MM.1S (cell line): ENCODE results near the gene JPH4.

Experiments used
- DNase-seq: peaks from one replicate; pipeline ENCODE4 v3.0.0-alpha.2; 2015
- H2AFZ ChIP-seq: fragments of 300-600 bp; sonication (generic); 2 replicates; pipeline ENCODE4 v1.6.0; 2016; ENCODE audit warnings: antibody characterized with exemption, low read length
- H3F3A ChIP-seq: fragments of 300-600 bp; sonication (generic); 2 replicates; pipeline ENCODE4 v1.6.1; 2016; ENCODE audit warnings: mild to moderate bottlenecking, antibody characterized with exemption, low read length, moderate library complexity, mixed read lengths; ENCODE audit not compliant: insufficient read depth
- H3K27ac ChIP-seq: fragments of 300-600 bp; sonication (generic); 2 replicates; pipeline ENCODE4 v1.5.1; 2016; ENCODE audit warnings: mild to moderate bottlenecking, low read length
- H3K27me3 ChIP-seq: fragments of 300-600 bp; sonication (generic); replicated peaks from 2 replicates; pipeline ENCODE4 v1.6.0; 2016; ENCODE audit warnings: low read length; ENCODE audit not compliant: insufficient read depth
- H3K36me3 ChIP-seq: fragments of 300-600 bp; sonication (generic); replicated peaks from 2 replicates; pipeline ENCODE4 v1.6.1; 2016; ENCODE audit warnings: mild to moderate bottlenecking, low read length, mixed read lengths; ENCODE audit not compliant: insufficient read depth
- H3K4me1 ChIP-seq: fragments of 300-600 bp; sonication (generic); 2 replicates; pipeline ENCODE4 v1.6.1; 2016; ENCODE audit warnings: low read length, mixed read lengths
- H3K4me2 ChIP-seq: fragments of 300-600 bp; sonication (generic); 2 replicates; pipeline ENCODE4 v1.6.0; 2016; ENCODE audit warnings: low read depth, low read length
- H3K4me3 ChIP-seq: fragments of 300-600 bp; sonication (generic); 2 replicates; pipeline ENCODE4 v1.5.1; 2016; ENCODE audit warnings: low read length, mixed read lengths
- H3K79me2 ChIP-seq: fragments of 300-600 bp; sonication (generic); 2 replicates; pipeline ENCODE4 v1.6.1; 2016; ENCODE audit warnings: mixed run types, low read length, mixed read lengths
- H3K9ac ChIP-seq: fragments of 300-600 bp; sonication (generic); 2 replicates; pipeline ENCODE4 v1.6.1; 2016; ENCODE audit warnings: low read length, mixed read lengths
- H3K9me2 ChIP-seq: fragments of 300-600 bp; sonication (generic); replicated peaks from 2 replicates; pipeline ENCODE4 v1.6.1; 2016; ENCODE audit warnings: mild to moderate bottlenecking, low read length, mixed read lengths; ENCODE audit not compliant: insufficient read depth
- H3K9me3 ChIP-seq: fragments of 300-600 bp; sonication (generic); replicated peaks from 2 replicates; pipeline ENCODE4 v1.6.1; 2016; ENCODE audit warnings: mild to moderate bottlenecking, low read length, mixed read lengths; ENCODE audit not compliant: insufficient read depth
- H4K20me1 ChIP-seq: fragments of 300-600 bp; sonication (generic); 2 replicates; pipeline ENCODE4 v1.6.1; 2016; ENCODE audit warnings: mild to moderate bottlenecking, low read length, moderate library complexity, mixed read lengths; ENCODE audit not compliant: insufficient read depth
- CTCF ChIP-seq: fragments of 300-600 bp; sonication (generic); IDR thresholded peaks from 2 replicates; pipeline ENCODE4 v1.5.1; 2016; ENCODE audit warnings: antibody characterized with exemption, low read length, mixed read lengths
- EZH2 ChIP-seq: fragments of 300-600 bp; sonication (generic); optimal IDR thresholded peaks from 2 replicates; pipeline ENCODE3; 2017; ENCODE audit warnings: low read depth, mild to moderate bottlenecking, antibody characterized with exemption, low read length, mixed read lengths
- EZH2phosphoT487 ChIP-seq: fragments of 300-600 bp; sonication (generic); IDR thresholded peaks from 2 replicates; pipeline ENCODE4 v1.6.1; 2018; ENCODE audit warnings: antibody characterized with exemption, low read length

Gene JPH4

DNA sequence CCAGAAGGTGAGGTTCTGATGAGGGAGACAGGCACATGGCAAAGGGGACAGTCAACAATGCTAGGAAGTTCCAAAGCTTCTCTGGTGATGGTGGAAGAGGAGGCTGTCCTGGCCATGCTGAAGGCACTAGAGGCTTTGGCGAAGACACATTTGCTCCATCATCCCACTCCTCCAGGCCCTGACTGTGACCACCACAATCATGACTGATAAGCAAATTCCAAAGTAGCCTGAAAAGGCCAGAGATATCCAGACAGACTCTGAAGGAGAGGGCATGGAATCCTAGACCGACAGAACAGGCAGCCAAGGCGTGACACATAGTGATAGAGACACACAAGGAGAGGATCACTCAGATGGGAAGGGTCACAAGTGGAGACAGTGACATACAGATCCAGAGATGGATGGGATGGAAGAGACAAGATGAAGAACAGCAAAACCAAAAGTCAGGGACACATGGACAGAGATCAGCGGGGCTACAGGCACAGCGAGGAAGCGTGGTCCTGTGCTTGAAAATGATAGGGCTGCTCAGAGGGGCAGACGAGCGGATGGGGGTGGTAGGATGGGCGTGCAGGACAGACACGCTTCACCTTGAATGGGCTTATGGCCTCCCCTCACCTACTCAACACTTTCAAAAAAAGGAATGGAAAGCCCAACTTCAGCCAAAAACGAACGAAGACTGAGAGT lies 28.3 kb downstream of the JPH4 start:
- Histone ChIP-seq H3K9me2 (no peaks in the 10 kb centered on the region), H3K36me3 (no peaks in the 10 kb centered on the region), H3K79me2 (no peaks in the 10 kb centered on the region), H3K4me3 (no peak overlapping the region), H3K27me3 (no peaks in the 10 kb centered on the region), H3K4me2 (no peak overlapping the region), H3K27ac (no peak overlapping the region), H3F3A (no peaks in the 10 kb centered on the region), H2AFZ (no peak overlapping the region), H4K20me1 (no peaks in the 10 kb centered on the region), H3K9me3 (no peaks in the 10 kb centered on the region), H3K9ac (no peak overlapping the region), H3K4me1 (no peaks in the 10 kb centered on the region)
- DNase-seq, result no peak
- TF ChIP-seq EZH2phosphoT487, result no peak
- TF ChIP-seq CTCF, result no peak
- TF ChIP-seq EZH2, result no peak

DNA sequence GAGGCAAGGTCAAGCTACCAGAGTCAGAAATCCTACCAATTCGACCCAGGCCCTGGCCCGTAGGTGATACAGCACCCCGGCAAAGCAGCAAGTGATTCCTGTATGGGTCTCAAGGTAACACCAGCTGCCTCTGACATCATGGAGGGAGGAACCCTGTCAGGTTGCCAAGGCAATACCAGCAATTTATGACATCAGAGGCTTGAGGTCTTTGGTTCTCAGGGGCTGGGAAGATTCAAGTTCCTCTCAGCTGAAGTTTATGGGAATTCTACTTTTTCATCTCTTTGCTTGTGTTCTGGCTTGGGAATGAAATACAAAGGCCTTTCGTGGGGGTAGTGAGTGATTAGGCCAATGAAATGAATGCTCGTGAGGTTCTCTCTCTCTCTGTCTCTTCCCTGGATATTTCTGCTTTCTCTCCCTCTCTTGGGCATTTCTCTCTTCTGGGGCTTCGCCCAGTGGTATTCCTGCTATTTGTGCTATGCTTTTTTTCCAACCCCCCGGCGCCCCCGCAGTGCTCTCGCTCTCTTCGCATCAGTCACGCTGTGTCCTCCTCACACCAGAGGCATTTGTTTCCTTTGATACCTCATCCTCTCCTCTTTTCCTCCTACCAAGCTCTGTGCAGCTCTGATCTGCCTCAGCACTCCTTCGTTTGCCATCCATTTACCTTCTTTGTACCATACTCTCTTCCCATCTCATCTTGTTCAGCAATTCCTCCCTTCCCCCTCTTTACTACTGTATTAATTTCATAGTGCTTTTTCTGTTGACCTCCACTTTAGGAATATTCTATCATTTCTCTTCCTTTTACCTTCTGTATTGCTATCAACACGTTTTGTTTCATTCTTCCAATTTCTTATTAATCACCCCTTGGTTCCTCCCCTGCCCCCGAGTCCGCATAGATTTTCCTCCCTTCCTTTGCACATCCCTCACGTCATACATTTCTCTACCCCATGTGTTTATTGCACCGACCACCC lies 30.0 kb downstream of the JPH4 start:
- TF ChIP-seq EZH2, result no peak
- no peak for TF ChIP-seq EZH2phosphoT487
- TF ChIP-seq CTCF, result no peak
- DNase-seq, result no peak
- Histone ChIP-seq H3F3A (no peaks in the 10 kb centered on the region), H2AFZ (no peak overlapping the region), H3K79me2 (no peaks in the 10 kb centered on the region), H4K20me1 (no peaks in the 10 kb centered on the region), H3K4me1 (no peaks in the 10 kb centered on the region), H3K9ac (no peak overlapping the region), H3K4me2 (no peak overlapping the region), H3K9me3 (no peaks in the 10 kb centered on the region), H3K4me3 (no peak overlapping the region), H3K27me3 (no peaks in the 10 kb centered on the region), H3K36me3 (no peaks in the 10 kb centered on the region), H3K27ac (no peak overlapping the region), H3K9me2 (no peaks in the 10 kb centered on the region)

DNA sequence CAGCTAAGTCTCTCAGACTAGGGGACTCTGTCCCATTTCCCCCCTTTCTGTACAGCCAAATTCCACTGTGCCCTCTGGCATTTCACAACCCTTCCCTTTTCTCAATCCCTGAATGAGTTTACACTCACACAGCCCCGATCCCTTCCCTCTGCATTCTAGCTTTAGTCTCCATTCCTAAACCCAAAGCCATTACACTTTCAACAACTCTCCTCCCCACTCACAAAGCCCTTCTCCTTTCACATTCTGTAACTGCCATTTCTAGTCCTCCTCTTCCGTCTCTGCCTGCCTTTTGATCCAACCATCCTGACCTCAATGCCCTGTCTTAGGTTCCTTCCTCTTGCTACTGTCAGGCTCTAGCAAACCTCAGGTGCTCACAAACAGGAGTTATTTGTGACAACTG lies 30.7 kb downstream of the JPH4 start:
- no peaks in the 10 kb centered on the region for H3K79me2 ChIP-seq
- no peaks in the 10 kb centered on the region for H3K4me1 ChIP-seq
- no peak overlapping the region for H2AFZ ChIP-seq
- H3K27ac ChIP-seq, result no peak overlapping the region
- TF ChIP-seq CTCF (no peak), EZH2 (no peak), EZH2phosphoT487 (no peak)
- H3K36me3 ChIP-seq, result no peaks in the 10 kb centered on the region
- H3K4me3 ChIP-seq, result no peak overlapping the region
- no peaks in the 10 kb centered on the region for H3K9me3 ChIP-seq
- no peak overlapping the region for H3K4me2 ChIP-seq
- no peaks in the 10 kb centered on the region for H3K27me3 ChIP-seq
- no peaks in the 10 kb centered on the region for H3K9me2 ChIP-seq
- H3K9ac ChIP-seq, result no peak overlapping the region
- no peaks in the 10 kb centered on the region for H3F3A ChIP-seq
- H4K20me1 ChIP-seq, result no peaks in the 10 kb centered on the region
- DNase-seq, result no peak
